ENCODE measurements around the gene GPS2. TPM values are rescaled to one million over a fixed set of nuclear protein-coding genes. Genes with fewer than 3 reads are reported as not detected.
"Not testable (repeated sequence)": the region's sequence is repeated elsewhere in the genome, so short reads cannot be mapped to it uniquely, and the experiment has no call there.

GPS2 gene
- total RNA-seq, 4 donors from 2014 or later = 96.5 to 578 (median 150) TPM

- in situ Hi-C loops (cut with MboI; ENCODE audit: low pct_ligation_motif_present in 1 of 4, low pct_unique_long_range_greater_than_20kb in 1 of 4, low sequenced_read_pairs in 3 of 4) = loop anchor here in 1 of 4 donors (25.0 kb wide), 1 partner anchor 299 kb away; the partner anchor contains the start of genes SLC16A11 and SLC16A13
- Histone ChIP-seq H3K9me3 (no peaks in the 10 kb centered on the region), H3K4me3 (peak within 1 kb of the TSS in 3 of 4 donors; percentile 13 to 38 (median 23)), H3K36me3 (no peaks in the 10 kb centered on the region), H3K4me1 (no peaks in the 10 kb centered on the region), H3K27ac (peak within 1 kb of the TSS; percentile 57 to 77 (median 67)), H3K27me3 (peaks cover 12% of the 10 kb centered on the region)
- peak; percentile 81 for DNase-seq
- intact Hi-C loops (cut with DNase I; ENCODE audit: low total_unique reads) = no loop called here
- 34 to 81% methylated on average over 2 to 16 of the region's 17 CpGs for WGBS, 2 donors (ENCODE audit: low coverage in 1 of 2)
- no peak for TF ChIP-seq POLR2AphosphoS5 (IDR thresholded peaks at IDR 0.05)
- no peak for TF ChIP-seq POLR2A (IDR thresholded peaks at IDR 0.05)
- TF ChIP-seq EP300 (IDR thresholded peaks at IDR 0.05; ENCODE audit: low read depth) = no peak
- TF ChIP-seq, protein P1, sequence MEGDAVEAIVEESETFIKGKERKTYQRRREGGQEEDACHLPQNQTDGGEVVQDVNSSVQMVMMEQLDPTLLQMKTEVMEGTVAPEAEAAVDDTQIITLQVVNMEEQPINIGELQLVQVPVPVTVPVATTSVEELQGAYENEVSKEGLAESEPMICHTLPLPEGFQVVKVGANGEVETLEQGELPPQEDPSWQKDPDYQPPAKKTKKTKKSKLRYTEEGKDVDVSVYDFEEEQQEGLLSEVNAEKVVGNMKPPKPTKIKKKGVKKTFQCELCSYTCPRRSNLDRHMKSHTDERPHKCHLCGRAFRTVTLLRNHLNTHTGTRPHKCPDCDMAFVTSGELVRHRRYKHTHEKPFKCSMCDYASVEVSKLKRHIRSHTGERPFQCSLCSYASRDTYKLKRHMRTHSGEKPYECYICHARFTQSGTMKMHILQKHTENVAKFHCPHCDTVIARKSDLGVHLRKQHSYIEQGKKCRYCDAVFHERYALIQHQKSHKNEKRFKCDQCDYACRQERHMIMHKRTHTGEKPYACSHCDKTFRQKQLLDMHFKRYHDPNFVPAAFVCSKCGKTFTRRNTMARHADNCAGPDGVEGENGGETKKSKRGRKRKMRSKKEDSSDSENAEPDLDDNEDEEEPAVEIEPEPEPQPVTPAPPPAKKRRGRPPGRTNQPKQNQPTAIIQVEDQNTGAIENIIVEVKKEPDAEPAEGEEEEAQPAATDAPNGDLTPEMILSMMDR (IDR thresholded peaks at IDR 0.05) = no peak
Observed at GRCh38 chr17:7336240-7337175, 21.3 kb upstream of the GPS2 start, which contains the start of gene ACAP1. Gene ACAP1 (plus strand): TSS chr17:7336529. CDS start chr17:7336735, 206 bp downstream.

GRCh38 chr17:7335765-7336164, 20.6 kb upstream of the GPS2 start:
- in situ Hi-C loops (cut with MboI; ENCODE audit: low pct_ligation_motif_present in 1 of 4, low pct_unique_long_range_greater_than_20kb in 1 of 4, low sequenced_read_pairs in 3 of 4) = loop anchor here in 1 of 4 donors (25.0 kb wide), 1 partner anchor 298 kb away; the partner anchor contains the start of genes SLC16A11 and SLC16A13
- H3K4me1 ChIP-seq; H3K4me3 ChIP-seq; intact Hi-C loops (cut with DNase I; ENCODE audit: low total_unique reads); H3K36me3 ChIP-seq; H3K27me3 ChIP-seq; DNase-seq; H3K9me3 ChIP-seq: not testable (repeated sequence)
- peak overlapping the region in 3 of 4 donors; percentile 65 to 77 (median 69) for H3K27ac ChIP-seq
- WGBS, 2 donors (ENCODE audit: low coverage in 1 of 2) = 72 to 76% methylated on average over 5 to 13 of the region's 13 CpGs

- in situ Hi-C loops (cut with MboI; ENCODE audit: low pct_ligation_motif_present in 1 of 4, low pct_unique_long_range_greater_than_20kb in 1 of 4, low sequenced_read_pairs in 3 of 4) = loop anchor here in 1 of 4 donors (25.0 kb wide), 1 partner anchor 298 kb away; the partner anchor contains the start of genes SLC16A11 and SLC16A13
- peaks cover 4% of the 10 kb centered on the region for H3K27me3 ChIP-seq
- no peaks in the 10 kb centered on the region for H3K9me3 ChIP-seq
- H3K36me3 ChIP-seq = no peaks in the 10 kb centered on the region
- peaks cover 4 to 8% (median 7%) of the 10 kb centered on the region in 4 donors for H3K4me1 ChIP-seq
- 63% methylated on average over 3 of the region's 3 CpGs; no CpG with 5 or more reads in 1 of the 2 donors for WGBS, 2 donors (ENCODE audit: low coverage in 1 of 2)
- TF ChIP-seq, protein P1 (IDR thresholded peaks at IDR 0.05) = no peak
- no peak for TF ChIP-seq POLR2AphosphoS5 (IDR thresholded peaks at IDR 0.05)
- TF ChIP-seq POLR2A (IDR thresholded peaks at IDR 0.05) = no peak
- TF ChIP-seq EP300 (IDR thresholded peaks at IDR 0.05; ENCODE audit: low read depth) = no peak
- no peak overlapping the region for H3K27ac ChIP-seq
- intact Hi-C loops (cut with DNase I; ENCODE audit: low total_unique reads) = no loop called here
- no peak overlapping the region for H3K4me3 ChIP-seq
- no peak for DNase-seq
Observed at GRCh38 chr17:7334938-7335538, 19.9 kb upstream of the GPS2 start.

DNA sequence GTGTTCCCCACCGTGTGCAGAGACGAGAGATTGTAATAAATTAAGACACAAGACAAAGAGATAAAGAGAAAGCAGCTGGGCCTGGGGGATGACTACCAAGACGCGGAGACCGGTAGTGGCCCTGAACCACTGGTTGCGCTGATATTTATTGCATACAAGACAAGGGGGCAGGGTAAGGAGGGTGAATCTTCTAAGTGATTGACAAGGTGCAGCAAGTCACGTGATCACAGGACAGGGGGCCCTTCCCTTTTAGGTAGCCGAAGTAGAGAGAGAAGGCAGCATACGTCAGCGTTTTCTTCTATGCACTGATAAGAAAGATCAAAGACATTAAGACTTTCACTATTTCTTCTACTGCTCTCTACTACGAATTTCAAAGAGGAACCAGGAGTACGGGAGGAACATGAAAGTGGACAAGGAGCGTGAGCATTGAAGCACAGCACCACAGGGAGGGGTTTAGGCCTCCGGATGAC, 17.5 kb upstream of the GPS2 start:
- DNase-seq; H3K9me3 ChIP-seq; H3K4me3 ChIP-seq; H3K27me3 ChIP-seq; H3K36me3 ChIP-seq; intact Hi-C loops (cut with DNase I; ENCODE audit: low total_unique reads): not testable (repeated sequence)
- H3K4me1 ChIP-seq = peaks cover 7 to 20% (median 14%) of the 10 kb centered on the region in 4 donors
- in situ Hi-C loops (cut with MboI; ENCODE audit: low pct_ligation_motif_present in 1 of 4, low pct_unique_long_range_greater_than_20kb in 1 of 4, low sequenced_read_pairs in 3 of 4) = loop anchor here in 1 of 4 donors (25.0 kb wide), 1 partner anchor 295 kb away; the partner anchor contains the start of genes SLC16A11 and SLC16A13
- peak overlapping the region in 1 of 4 donors; percentile 17 for H3K27ac ChIP-seq
- WGBS, 2 donors (ENCODE audit: low coverage in 1 of 2) = 46 to 61% methylated on average over 5 to 13 of the region's 14 CpGs
